SW 1271 (cell line): ENCODE data around the gene RPTOR.
"Not testable (repeated sequence)": the region's sequence is repeated elsewhere in the genome, so short reads cannot be mapped to it uniquely, and the experiment has no call there.

ENCODE experiments used
- DNase-seq, 2 experiments: peaks; one replicate each; lab custom pipeline; 2025; lab: John Stamatoyannopoulos, UW

Gene RPTOR

DNA sequence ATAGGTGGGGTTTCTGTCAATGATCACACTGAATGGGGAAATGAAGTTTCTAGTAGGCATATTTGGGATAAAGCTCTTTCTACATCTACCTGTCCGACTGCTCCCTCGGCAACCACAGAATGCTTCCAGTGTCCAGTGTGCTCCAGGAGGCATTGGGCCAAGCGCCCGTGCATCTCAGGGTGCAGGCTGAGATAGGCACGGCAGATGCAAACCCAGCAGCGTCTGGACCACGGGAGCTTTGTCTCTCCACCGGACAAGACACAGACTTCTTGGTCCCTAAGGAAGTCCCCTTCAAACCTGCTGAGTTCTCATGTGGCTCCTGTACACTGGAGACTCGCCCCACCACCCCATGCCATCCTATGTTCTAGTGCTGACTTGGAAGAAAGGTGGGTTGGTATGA is 202.8 kb downstream of the RPTOR start:
- DNase-seq = no peak

DNA sequence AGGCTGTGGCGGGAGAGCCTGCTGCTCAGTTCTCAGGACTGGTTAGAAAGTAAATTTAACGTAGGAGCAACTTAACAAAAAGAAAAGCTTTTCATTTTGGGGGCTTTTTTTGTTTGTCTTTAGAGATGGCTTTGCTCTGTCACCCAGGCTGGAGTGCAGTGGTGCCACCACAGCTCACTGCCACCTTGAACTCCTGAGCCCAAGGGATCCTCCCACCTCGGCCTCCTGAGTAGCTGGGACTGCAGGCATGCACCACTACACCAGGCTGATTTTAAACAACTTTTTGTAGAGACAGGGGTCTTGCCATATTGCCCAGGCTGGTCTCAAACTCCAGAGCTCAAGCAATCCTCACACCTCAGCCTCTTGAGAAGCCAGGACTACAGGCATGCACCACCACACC is 205.0 kb downstream of the RPTOR start:
- no peak for DNase-seq

- DNase-seq = no peak
These were observed 205.6 kb downstream of the RPTOR start for GRCh38 chr17:80750263-80750662.

DNA sequence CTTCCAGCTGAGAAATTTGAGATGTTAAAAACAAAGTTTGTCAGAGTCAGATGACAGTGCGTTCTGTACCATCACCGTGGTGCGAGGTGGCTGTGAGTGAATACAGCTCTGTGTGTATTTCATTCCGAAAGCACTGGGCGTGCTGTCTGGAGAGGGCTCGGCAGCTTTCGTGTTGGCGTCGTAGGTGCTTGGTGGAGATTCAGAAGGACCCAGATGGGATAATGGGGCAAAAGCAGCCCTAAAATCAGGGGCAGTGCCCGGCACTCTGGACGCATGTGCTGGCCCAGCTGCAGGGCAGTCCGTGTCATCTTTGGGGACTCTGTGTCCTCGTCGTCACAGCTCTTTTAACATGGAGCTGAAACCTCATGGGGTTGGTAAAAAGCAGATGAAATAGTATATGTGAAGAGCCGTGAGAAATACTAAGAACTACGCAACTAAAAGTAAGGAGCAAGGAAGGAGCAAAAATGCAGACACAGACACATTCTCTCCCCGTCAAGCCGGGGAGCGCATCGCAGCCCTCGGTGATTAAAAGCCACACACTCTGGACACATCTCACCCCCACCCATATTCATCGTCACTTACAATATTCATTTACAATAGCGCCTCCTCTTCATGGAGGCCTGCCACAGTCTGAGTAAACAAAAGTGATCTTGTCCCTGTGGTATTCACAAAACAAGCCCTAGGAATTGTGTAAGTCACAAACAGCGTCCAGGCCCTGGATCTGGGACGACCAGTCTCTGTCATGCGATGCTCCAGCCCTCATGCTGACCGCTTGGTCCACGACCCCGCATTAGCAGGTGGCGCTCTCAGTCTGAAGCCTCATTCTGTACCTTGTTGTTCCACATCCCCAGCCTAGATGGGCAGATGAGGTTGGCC is 206.7 kb downstream of the RPTOR start:
- DNase-seq = no peak

DNA sequence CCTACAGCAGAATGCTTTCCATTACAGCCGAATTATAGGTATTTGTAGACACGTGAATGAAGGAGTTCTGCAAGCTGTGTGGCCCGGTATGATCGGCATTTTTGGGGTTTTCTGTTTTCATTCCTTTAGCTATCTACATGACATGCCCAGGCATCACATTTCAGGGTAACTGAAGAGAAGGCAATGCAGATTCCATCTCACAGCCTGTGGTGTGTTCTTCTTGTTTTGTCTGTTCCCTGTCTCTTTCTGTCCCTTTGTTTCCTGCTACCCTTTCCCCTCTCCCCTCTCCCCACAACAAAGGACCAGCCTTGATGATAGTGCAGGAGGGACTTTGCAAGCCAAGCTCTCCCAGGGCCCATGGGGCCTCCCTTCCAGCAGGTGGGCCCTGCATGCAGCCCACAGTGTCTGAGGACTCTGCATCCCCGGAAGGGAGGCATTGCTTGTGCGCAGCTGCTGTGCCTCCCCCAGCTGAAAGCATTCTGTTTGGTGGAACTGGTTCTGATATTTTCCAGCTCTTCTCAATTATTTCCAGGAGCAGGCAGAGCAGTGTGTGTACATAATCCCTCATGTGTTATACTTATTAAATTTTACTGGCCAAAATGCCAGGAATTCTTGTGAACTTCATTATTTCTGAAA is 207.4 kb downstream of the RPTOR start:
- DNase-seq = no peak

DNA sequence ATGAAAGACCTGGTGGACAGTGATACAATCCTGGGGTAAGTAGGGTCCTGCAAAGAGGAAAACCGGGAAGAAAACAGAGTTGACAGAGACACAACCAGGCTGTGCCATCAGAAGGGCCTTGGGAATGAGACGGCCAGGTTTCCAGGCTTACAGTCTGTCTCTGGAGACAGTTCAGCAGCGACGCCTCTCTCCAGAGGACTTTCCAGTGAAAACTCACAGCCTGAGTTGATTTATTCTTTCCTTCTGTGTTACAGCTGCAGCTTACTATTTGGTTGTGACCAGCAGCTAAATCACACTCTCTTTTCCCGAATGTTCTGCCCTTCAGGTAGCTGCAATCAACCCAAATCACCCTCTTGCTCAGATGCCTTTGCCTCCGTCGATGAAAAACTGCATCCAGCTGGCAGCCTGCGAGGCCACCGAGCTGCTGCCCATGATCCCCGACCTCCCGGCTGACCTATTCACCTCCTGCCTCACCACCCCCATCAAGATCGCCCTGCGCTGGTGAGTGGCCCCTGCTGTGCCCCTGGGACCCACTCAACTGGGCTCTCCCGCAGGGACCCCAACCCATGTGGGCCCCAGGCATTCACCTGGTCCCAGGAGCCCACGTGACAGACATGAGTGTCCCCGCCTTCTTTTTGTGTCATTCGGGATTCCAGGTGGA is 209.2 kb downstream of the RPTOR start:
- no peak for DNase-seq

DNA sequence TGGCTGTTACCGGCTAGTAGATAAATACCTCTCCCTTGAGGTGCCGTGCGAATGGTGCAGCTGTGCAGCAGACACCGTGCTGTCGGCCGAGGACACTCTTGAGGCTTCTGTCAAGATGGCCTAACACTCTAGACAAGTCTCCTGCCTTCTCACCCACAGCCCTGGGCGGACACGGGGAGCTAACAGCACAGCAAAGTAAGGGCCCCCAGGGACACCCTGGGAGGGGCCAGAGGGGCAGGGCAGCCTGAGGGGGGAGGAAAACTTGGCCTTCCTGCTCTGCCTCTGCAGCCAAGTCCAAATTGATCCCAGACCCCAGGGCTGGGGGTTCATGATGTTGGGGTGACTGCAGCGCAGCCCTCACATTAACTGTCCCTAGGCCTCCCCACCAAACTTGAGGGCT is 210.2 kb downstream of the RPTOR start:
- no peak for DNase-seq

DNA sequence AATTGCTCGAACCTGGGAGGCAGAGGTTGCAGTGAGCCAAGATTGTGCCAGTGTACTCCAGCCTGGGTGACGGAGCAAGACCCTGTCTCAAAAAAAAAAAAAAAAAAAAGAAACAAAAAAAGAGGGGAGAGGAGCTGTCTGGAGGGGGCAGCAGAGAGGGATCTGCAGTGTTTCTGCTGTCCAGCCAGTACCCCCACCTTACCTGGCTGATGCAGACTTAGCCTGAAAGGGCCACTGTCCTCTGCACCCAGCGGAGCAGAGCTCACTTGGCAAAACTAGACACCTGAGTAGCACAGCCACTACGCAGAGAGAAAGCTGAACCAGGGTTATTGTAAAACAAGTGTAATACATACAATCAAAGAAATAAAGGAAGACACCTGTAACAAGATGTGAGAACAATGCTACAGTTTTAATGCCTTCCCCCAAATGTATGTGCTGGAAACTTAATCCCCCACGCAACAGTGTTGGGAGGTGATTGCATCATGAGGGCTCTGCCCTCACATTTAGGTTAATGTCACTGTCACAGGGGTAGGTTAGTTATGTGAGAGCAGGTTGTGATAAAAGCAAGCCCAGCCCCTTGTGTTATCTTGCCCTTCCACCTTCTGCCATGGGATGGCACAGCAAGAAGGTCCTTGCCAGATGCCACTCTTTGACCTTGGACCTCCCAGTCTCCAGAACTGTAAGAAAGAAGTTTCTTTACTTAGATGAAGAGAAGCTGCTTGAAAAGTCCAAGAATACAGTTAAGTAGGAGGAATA is 211.2 kb downstream of the RPTOR start:
- no peak for DNase-seq

GRCh38 chr17:80758481-80759376 is 214.1 kb downstream of the RPTOR start:
- no peak for DNase-seq

GRCh38 chr17:80759377-80759673 is 214.7 kb downstream of the RPTOR start:
- no peak for DNase-seq

- no peak for DNase-seq
These were observed 215.9 kb downstream of the RPTOR start for GRCh38 chr17:80760511-80760911.

GRCh38 chr17:80761110-80761871 is 216.7 kb downstream of the RPTOR start:
- DNase-seq = peak in 1 of 2 experiments; percentile 77

- no peak for DNase-seq
These were observed 217.4 kb downstream of the RPTOR start for GRCh38 chr17:80762076-80762475.

GRCh38 chr17:80763293-80763867 is 218.7 kb downstream of the RPTOR start:
- DNase-seq = no peak

DNA sequence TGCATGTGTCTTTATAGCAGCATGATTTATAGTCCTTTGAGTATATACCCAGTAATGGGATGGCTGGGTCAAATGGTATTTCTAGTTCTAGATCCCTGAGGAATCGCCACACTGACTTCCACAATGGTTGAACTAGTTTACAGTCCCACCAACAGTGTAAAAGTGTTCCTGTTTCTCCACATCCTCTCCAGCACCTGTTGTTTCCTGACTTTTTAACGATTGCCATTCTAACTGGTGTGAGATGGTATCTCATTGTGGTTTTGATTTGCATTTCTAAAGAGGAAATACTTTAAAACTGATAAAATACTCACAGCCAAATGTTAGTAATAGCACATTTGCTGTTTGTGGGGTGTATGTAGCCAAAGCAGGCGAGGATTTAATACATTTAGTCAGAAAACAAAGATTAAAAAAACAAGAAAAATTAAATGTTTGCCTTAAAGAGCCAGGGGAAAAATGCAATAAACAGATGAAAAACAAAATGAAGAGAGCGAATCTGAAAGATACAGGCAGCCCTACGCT is 220.0 kb downstream of the RPTOR start:
- not testable (repeated sequence) for DNase-seq

DNA sequence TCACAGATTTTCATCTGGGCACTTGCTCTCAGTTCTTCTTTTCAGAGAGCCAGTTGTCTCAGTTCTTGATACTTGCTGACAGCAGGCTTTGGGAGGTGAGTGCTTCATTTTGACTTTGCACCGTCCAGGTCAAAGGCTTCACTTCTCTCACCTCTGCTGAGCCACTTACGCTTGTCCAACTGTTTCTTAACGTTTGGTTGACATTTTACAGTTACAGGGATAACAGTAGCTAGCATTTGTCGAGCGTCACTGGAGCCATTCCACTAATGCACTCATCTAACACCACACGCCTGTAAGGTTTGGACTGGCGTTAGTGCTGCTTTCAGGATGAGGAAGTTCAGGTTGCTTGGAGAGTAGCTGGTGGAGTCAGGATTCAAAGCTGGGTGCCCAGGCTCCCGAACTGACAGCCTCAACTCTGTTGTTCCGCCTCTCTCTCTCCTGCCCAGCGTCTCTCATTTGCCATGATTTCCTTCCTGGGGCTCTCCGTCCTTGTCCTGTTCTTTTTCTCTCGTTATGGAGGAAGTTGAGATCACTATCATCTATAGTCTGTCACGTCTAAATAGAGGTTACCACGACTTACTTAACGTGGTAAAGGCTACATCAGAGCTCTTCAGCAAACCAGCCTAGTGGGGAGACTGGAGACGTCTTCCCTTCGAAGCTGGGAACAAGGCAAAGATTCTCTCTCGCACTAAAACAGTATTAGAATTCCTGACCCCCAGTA is 220.8 kb downstream of the RPTOR start:
- no peak for DNase-seq

DNA sequence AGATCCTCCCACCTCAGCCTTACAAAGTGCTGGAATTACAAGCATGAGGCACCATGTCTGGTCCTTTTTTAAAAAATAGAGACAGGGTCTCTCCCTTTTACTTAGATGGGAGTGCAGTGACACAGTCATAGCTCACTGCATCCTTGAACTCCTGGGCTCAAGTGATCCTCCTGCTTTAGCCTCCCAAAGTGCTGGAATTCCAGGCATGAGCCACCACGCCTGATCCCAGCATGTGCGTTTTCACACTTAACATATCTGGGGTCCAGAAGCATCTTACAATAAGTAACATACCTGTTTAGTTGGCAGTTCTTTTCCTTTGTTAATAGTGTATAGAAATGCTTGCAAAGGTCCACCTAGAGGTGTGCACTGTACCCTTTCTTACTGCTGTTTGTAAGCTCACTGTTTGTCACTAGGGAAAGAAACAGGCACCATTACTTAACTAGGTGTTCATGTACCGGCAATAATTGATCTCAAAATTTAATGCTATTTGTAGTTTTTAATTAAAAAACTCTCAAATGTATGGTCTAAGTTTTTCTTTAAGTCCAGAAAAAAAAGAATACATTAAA is 221.7 kb downstream of the RPTOR start:
- no peak for DNase-seq

- no peak for DNase-seq
These were observed 223.8 kb downstream of the RPTOR start for GRCh38 chr17:80768389-80768788.

- no peak for DNase-seq
These were observed 224.3 kb downstream of the RPTOR start for GRCh38 chr17:80768936-80769335.
